GM18520 (cell line): ENCODE data around the gene OR11H7.
"Not testable (repeated sequence)": the region's sequence is repeated elsewhere in the genome, so short reads cannot be mapped to it uniquely, and the experiment has no call there.

Experiments
- ATAC-seq: cut with Tn5 transposase; IDR thresholded peaks from one replicate; pipeline ENCODE4 v1.9.1; 2021; ENCODE audit not compliant: unreplicated experiment

Gene OR11H7

GRCh38 chr14:20228681-20229080 lies at the start of gene OR11H7:
Gene OR11H7 (plus strand): TSS chr14:20228981.
- no peak for ATAC-seq

DNA sequence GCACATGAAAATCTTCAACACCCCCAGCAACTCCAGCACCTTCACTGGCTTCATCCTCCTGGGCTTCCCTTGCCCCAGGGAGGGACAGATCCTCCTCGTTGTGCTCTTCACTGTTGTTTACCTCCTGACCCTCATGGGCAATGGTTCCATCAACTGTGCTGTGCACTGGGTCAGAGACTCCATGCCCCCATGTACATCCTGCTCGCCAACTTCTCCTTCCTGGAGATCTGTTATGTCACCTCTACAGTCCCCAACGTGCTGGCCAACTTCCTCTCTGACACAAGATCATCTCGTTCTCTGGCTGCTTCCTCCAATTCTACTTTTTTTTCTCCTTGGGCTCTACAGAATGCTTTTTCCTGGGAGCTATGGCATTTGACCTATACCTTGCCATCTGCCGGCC lies 49.6 kb upstream of the OR11H7 start:
- ATAC-seq = no peak

DNA sequence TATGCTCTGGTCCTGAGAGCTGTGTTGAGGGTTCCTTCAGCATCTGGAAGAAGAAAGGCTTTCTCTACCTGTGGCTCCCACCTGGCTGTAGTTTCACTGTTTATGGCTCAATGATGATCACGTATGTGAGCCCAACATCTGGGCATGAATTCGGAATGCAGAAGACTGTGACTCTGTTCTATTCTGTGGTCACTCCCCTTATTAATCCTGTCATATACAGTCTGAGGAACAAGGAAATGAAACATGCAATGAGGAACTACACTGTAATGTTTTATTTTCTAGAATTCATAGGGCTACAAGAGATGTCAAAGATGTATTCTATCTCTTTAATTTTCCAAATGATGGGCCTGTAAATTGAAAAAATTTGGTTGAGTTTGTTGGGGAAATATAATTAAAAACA lies 48.9 kb upstream of the OR11H7 start:
- no peak for ATAC-seq

- no peak for ATAC-seq
Measured at GRCh38 chr14:20180486-20180885, 48.3 kb upstream of the OR11H7 start.

DNA sequence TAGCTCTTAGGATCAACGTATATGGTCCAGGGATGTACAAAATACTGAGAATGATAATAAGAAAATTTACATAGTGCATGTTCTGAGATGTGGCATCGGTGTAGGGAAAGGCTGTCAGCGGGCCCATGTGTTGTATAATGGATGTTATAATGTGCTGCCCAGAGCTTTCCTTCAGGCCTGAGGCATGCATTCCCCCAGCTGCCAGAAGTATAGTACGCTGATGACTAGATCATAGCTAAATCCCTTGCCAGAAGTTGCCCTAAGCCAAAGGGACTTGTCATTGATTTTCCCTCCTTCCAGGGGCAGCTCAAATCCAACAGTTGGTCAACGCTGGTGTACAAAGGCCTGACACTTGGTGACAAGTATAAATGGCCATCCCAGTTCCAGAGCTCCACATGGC lies 44.6 kb upstream of the OR11H7 start:
- no peak for ATAC-seq

DNA sequence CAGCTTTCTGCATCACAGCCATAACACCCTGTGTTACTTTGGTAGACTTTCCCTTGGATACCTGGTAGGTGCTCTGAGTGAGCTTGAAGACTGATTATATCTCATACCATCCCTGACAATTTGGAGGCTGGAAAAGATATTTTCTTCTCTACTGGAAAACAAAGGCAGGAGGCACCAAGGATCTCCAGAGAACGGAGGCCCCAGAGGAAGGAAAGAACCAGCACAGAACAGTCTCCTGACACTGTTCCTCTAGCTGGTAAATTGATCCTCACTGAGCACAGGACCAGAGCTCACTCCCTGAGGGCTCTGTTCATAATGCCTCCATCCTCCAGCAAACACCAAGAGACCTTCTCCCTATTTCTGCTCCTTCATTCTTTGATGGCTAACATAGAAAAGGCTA lies 38.2 kb upstream of the OR11H7 start, which contains the start of gene OR11G2:
Gene OR11G2, plus strand, starts transcription at position 301 of the 400 bp plus-strand sequence. CDS start 6,542 bp downstream, outside the sequence.
- no peak for ATAC-seq

DNA sequence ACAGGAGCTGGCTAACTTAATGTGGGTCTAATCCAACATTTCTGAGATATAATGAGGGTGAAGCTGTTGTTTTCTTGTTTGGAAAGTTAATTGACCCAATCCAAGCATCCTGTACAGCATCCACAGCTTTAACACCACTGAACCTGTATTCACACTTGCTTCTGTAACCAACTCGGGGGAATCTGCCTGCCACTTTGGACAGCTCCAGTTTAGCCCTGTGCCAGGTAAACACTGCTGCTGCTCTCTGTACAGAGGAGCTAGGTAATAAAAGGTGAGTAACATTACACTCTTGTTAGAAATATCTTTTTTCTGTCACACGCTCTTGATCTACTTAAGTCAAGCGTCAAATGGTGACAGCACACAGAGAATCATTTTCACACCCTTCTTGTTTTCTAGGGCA lies 37.4 kb upstream of the OR11H7 start:
- no peak for ATAC-seq

GRCh38 chr14:20194101-20194500 lies 34.7 kb upstream of the OR11H7 start:
- ATAC-seq = no peak

DNA sequence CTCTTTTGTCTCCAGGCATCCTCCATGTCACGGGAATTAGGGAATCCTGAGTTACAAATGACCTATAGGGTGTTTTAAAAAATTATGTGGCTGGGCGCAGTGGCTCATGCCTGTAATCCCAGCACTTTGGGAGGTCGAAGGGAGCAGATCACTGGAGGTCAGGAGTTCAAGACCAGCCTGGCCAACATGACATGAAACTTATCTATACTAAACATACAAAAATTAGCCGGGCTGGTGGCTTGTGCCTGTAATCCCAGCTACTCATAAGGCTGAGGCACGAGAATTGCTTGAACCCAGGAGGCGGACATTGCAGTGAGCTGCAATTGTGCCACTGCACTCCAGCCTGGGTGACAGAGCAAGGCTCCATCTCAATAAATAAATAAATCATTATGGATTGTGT lies 33.6 kb upstream of the OR11H7 start:
- ATAC-seq = not testable (repeated sequence)

DNA sequence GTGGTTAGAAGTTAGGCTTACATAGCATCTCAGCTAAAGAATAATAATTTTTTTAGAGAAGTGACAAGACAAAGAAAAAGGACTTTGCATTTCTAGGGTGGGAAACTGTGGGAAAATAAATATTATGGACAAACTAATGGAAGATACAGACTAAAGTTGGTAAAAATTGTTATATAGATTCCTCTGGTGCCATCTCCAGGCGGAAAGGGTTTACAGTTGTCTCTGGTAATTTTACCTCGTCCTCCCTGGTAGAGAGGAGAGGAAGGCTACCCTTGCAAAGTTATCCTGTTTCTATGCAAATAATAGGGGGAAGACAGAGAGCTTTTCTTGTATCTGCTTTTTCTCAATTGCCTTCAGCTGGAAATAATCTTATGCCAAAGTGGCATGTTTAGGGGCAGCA lies 32.9 kb upstream of the OR11H7 start:
- ATAC-seq = no peak

DNA sequence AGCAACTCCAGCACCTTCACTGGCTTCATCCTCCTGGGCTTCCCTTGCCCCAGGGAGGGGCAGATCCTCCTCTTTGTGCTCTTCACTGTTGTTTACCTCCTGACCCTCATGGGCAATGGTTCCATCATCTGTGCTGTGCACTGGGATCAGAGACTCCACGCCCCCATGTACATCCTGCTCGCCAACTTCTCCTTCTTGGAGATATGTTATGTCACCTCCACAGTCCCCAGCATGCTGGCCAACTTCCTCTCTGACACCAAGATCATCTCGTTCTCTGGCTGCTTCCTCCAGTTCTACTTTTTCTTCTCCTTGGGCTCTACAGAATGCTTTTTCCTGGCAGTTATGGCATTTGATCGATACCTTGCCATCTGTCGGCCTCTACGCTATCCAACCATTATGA lies 31.3 kb upstream of the OR11H7 start:
- no peak for ATAC-seq

- ATAC-seq = no peak
Measured at GRCh38 chr14:20198991-20199390, 29.8 kb upstream of the OR11H7 start.

DNA sequence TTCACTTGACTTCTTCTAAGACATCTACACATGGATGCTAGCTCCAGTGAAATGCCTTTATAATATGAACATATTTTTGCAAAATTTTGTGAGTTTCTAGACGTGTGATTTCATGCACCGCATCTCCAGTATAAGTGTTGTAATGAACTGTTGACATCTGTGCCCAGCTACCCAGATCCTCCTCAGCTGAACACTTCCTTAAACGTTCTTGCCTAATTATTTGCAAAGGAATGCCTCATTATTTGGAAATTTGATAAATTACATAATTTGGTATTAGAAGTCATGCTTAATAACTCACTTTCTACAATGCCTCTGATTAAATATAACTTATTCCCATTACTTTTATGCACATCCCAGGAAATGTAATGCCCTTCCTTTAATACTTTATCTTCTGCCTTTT lies 24.1 kb upstream of the OR11H7 start:
- ATAC-seq = no peak

GRCh38 chr14:20209595-20209994 lies 19.2 kb upstream of the OR11H7 start:
- ATAC-seq = no peak

DNA sequence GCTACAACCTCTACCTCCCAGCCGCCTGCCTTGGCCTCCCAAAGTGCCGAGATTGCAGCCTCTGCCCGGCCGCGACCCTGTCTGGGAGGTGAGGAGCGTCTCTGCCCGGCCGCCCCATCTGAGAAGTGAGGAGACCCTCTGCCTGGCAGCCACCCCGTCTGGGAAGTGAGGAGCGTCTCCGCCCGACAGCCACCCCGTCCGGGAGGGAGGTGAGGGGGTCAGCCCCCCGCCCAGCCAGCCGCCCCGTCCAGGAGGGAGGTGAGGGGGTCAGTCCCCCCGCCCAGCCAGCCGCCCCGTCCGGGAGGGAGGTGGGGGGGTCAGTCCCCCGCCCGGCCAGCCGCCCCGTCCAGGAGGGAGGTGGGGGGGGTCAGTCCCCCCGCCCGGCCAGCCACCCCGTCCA lies 16.4 kb upstream of the OR11H7 start:
- not testable (repeated sequence) for ATAC-seq

- ATAC-seq = no peak
Measured at GRCh38 chr14:20215196-20215595, 13.6 kb upstream of the OR11H7 start.

- ATAC-seq = no peak
Measured at GRCh38 chr14:20219033-20219432, 9.7 kb upstream of the OR11H7 start.

- no peak for ATAC-seq
Measured at GRCh38 chr14:20223410-20223809, 5.4 kb upstream of the OR11H7 start, which contains the start of gene OR11H6. Gene OR11H6 (plus strand): TSS chr14:20223710. CDS start chr14:20223710, 0 bp downstream.

DNA sequence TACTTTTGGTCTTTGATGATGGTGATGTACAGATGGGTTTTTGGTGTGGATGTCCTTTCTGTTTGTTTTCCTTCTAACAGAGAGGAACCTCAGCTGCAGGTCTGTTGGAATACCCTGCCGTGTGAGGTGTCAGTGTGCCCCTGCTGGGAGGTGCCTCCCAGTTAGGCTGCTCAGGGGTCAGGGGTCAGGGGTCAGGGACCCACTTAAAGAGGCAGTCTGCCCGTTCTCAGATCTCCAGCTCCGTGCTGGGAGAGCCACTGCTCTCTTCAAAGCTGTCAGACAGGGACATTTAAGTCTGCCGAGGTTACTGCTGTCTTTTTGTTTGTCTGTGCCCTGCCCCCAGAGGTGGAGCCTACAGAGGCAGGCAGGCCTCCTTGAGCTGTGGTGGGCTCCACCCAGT lies 6.6 kb downstream of the OR11H7 start:
- not testable (repeated sequence) for ATAC-seq

DNA sequence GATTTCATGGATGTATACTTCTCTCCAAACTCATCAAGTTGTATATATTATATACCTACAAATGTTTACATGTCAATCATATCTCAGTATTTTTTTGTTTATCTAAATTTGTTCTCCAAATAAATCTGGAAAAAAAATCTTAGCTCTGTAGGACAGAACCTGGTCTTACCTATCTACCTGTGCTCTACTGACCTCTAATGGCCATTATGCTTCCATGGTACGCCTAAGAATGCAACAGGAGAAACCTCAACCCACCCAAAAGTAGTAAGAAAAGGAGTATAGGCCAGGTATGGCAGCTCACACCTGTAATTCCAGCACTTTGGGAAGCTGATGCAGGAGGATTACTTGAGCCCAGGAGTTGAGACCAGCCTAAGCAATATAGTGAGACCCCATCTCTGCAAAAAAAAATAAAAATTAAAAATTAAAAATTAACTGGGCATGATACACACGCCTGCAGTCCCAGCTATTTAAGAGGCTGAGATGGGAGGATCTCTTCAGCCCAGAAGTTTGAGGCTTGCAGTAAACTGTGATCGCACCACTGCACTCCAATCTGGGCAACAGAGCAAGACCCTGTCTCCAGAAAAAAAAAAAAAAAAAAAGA lies 19.0 kb downstream of the OR11H7 start:
- no peak for ATAC-seq

DNA sequence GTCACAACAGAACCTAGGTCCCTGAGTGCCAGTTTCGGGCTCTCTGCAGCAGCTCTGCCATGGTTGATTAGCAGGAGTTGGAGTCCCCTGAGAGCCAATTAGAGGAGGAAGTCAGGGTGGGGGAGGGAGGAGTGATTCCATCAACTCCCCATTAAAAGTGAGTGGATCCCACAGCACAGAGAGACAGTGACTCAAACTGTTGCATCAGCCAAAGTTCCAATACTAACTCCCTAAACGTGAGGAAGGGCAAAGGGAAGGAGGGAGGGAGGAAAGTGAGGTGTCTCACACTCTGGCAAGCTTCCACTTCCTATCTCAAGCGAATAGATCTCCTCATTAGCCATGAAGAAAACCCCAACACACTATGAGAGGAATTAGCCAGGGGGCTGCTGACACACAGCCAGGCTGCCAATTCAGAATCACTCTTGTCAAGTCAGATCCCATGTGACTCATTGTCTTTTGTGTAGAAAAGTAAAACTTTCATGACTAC lies 33.9 kb downstream of the OR11H7 start:
- ATAC-seq = no peak

GRCh38 chr14:20264361-20264760 lies 35.6 kb downstream of the OR11H7 start:
- ATAC-seq = not testable (repeated sequence)

DNA sequence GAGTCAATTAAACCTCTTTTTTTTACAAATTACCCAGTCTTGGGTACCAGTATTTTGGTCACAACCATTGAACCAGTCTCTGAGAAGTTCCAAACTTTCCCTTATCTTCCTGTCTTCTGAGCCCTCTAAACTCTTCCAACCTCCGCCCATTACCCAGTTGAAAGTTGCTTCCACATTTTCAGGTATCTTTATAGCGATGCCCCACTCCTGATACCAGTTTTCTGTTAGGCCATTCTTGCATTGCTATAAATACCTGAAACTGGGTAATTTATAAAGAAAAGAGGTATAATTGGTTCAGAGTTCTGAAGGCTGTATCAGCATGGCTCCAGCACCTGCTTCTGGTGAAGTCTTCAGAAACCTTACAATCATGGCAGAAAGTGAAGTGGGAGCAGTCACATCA lies 45.3 kb downstream of the OR11H7 start:
- no peak for ATAC-seq
